ENCODE measurements around the gene TMEM214.

TMEM214 gene

GRCh38 chr2:27065128-27065527 lies 32.4 kb downstream of the TMEM214 start:
- no peak for DNase-seq (ENCODE audit: low read depth)
- no peak for TF ChIP-seq CTCF (IDR thresholded peaks at IDR 0.05; ENCODE audit: low read depth, low read length, missing control alignments)
- no peak overlapping the region for H3K4me3 ChIP-seq (ENCODE audit: low read depth, low read length)

- DNase-seq (ENCODE audit: low read depth) = no peak
- H3K4me3 ChIP-seq (ENCODE audit: low read depth, low read length) = no peak overlapping the region
- no peak for TF ChIP-seq CTCF (IDR thresholded peaks at IDR 0.05; ENCODE audit: low read depth, low read length, missing control alignments)
Observed at GRCh38 chr2:27067385-27067784, 34.6 kb downstream of the TMEM214 start.

DNA sequence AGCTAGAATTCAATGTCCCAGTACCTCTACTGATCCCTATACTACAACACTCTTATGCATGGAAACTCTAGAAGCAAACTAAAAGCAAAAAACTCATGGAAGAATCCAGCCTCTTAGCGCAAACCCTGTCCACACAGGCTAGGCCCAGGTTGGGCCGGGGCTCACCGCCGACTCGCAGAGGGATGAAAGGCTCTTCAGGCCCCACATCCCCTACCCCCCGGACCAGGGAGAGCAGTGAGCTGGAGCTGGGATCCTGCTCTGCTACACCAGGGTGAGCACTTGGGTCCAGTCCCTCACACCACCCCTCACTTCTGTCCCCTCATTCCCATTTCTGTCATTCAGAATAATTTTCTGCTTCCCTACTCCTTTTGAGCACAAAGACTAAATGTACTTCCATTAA lies 36.7 kb downstream of the TMEM214 start:
- no peak for DNase-seq (ENCODE audit: low read depth)
- no peak for TF ChIP-seq CTCF (IDR thresholded peaks at IDR 0.05; ENCODE audit: low read depth, low read length, missing control alignments)
- H3K4me3 ChIP-seq (ENCODE audit: low read depth, low read length) = no peak overlapping the region

GRCh38 chr2:27069961-27070618 lies 37.3 kb downstream of the TMEM214 start:
- no peak for TF ChIP-seq CTCF (IDR thresholded peaks at IDR 0.05; ENCODE audit: low read depth, low read length, missing control alignments)
- DNase-seq (ENCODE audit: low read depth) = no peak
- peak overlapping the region; percentile 98 for H3K4me3 ChIP-seq (ENCODE audit: low read depth, low read length)

GRCh38 chr2:27070653-27071276 lies 38.0 kb downstream of the TMEM214 start:
- TF ChIP-seq CTCF (IDR thresholded peaks at IDR 0.05; ENCODE audit: low read depth, low read length, missing control alignments) = no peak

GRCh38 chr2:27071277-27071989 lies 38.7 kb downstream of the TMEM214 start, which contains the start of gene OST4:
OST4 (minus strand) TSS chr2:27071654.
- peak within 1 kb of the TSS; percentile 98 for H3K4me3 ChIP-seq (ENCODE audit: low read depth, low read length)
- peak; percentile 7 for TF ChIP-seq CTCF (IDR thresholded peaks at IDR 0.05; ENCODE audit: low read depth, low read length, missing control alignments)
- DNase-seq (ENCODE audit: low read depth) = peak; percentile 70

More at GRCh38 chr2:27070653-27071276, 38.0 kb downstream of the TMEM214 start:
- H3K4me3 ChIP-seq (ENCODE audit: low read depth, low read length) = peak overlapping the region; percentile 98
- DNase-seq (ENCODE audit: low read depth) = no peak

Measured in GM12864 (cell line).